H1 (cell line): ENCODE data around the gene CFDP1. TPM values are rescaled to one million over a fixed set of nuclear protein-coding genes. Genes with fewer than 3 reads are reported as not detected.

Source experiments
- CEBPB ChIP-seq: IDR thresholded peaks from 2 replicates; pipeline ENCODE4 v1.6.1; 2012; ENCODE audit warnings: low read depth, low read length
- polyA plus RNA-seq, 7 experiments: library from polyadenylated mRNA; depleted of rRNA in 3 of 7; stranded (reverse) in 5 of 7; unstranded in 2 of 7; fragments of >200 nt in 5 of 7; fragments of 200-250 nt in 2 of 7; gene quantifications; 1 replicate in 5 of 7; 2 replicates in 1 of 7; 4 replicates in 1 of 7; pipeline versions ENCODE4 v1.2.1 to v1.2.3, GENCODE V29; 2011 to 2013; ENCODE audit warnings: missing spikeins in 2 of 7, mixed read lengths in 2 of 7
- total RNA-seq: library from RNA; stranded (reverse); fragmentation: NEBNext Ultra II Directional; extraction: Animal tissue kit (Norgen Biotek cat#: 25700); gene quantifications from 2 replicates; pipeline ENCODE4 v1.2.1, GENCODE V29; 2021

CFDP1 gene
- total and polyA plus RNA-seq, 2 of the 8 experiments (the other 6 are each of a cell fraction or from before 2014, with no cell fraction given): 25.5 to 77.3 TPM

- TF ChIP-seq CEBPB: no peak
These were observed 168.0 kb downstream of the CFDP1 start (continued) for GRCh38 chr16:75264999-75265910.
